GM12864 (cell line): ENCODE measurements around the gene KRTAP10-7.
"Not testable (repeated sequence)": the region's sequence is repeated elsewhere in the genome, so short reads cannot be mapped to it uniquely, and the experiment has no call there.

Source experiments
- DNase-seq: peaks from one replicate; pipeline ENCODE4 v3.0.0-alpha.2; 2011; ENCODE audit warnings: low read depth
- H3K4me3 ChIP-seq: 2 replicates; pipeline ENCODE4 v1.5.1; 2011; ENCODE audit warnings: mild to moderate bottlenecking, low read depth, low read length, control low read depth
- TF ChIP-seq, protein P1 (sequence below): IDR thresholded peaks from 2 replicates; pipeline ENCODE4 v1.5.1; 2011; ENCODE audit warnings: low read depth, mild to moderate bottlenecking, moderate library complexity, low read length, control low read depth, inconsistent platforms; ENCODE audit errors: missing control alignments

The KRTAP10-7 gene

DNA sequence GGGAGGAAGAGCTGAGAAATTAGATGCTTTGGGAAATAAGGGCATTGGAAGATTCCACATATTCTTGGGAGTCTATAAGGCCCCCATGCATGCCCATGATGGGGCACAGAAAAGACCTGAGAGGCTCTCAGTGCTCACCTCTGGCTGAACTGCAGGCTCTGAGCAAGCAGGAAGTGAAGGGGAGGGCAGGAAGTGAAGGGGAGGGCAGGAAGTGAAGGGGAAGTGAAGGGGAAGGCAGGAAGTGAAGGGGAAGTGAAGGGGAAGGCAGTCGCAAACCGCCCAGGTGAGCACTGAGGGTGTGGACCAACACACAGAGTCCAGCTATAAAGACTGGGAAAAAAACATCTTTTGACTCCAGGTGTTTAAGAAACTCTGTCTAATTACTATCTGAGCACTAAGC lies 30.0 kb downstream of the KRTAP10-7 start:
- TF ChIP-seq, protein P1, sequence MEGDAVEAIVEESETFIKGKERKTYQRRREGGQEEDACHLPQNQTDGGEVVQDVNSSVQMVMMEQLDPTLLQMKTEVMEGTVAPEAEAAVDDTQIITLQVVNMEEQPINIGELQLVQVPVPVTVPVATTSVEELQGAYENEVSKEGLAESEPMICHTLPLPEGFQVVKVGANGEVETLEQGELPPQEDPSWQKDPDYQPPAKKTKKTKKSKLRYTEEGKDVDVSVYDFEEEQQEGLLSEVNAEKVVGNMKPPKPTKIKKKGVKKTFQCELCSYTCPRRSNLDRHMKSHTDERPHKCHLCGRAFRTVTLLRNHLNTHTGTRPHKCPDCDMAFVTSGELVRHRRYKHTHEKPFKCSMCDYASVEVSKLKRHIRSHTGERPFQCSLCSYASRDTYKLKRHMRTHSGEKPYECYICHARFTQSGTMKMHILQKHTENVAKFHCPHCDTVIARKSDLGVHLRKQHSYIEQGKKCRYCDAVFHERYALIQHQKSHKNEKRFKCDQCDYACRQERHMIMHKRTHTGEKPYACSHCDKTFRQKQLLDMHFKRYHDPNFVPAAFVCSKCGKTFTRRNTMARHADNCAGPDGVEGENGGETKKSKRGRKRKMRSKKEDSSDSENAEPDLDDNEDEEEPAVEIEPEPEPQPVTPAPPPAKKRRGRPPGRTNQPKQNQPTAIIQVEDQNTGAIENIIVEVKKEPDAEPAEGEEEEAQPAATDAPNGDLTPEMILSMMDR, result no peak
- no peak overlapping the region for H3K4me3 ChIP-seq
- no peak for DNase-seq

DNA sequence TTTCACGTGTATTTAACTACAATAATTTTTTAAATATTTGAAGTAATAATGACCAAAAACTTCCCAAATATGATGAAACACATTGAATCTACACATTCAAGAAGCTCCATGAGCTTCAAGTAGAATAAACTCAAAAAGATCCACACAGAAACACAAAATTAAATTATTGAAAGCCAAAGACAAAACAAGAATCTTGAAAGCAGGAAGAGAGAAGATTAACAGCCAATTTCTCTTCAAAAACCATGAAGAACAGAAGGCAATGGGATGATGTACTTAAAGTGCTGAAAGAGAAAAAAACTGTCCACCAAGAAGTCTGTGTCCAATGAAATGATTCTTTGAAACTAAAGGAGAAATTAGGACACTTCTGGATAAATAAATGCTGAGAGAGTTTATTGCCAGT lies 31.7 kb downstream of the KRTAP10-7 start:
- DNase-seq, result no peak
- TF ChIP-seq, protein P1, result no peak
- no peak overlapping the region for H3K4me3 ChIP-seq

DNA sequence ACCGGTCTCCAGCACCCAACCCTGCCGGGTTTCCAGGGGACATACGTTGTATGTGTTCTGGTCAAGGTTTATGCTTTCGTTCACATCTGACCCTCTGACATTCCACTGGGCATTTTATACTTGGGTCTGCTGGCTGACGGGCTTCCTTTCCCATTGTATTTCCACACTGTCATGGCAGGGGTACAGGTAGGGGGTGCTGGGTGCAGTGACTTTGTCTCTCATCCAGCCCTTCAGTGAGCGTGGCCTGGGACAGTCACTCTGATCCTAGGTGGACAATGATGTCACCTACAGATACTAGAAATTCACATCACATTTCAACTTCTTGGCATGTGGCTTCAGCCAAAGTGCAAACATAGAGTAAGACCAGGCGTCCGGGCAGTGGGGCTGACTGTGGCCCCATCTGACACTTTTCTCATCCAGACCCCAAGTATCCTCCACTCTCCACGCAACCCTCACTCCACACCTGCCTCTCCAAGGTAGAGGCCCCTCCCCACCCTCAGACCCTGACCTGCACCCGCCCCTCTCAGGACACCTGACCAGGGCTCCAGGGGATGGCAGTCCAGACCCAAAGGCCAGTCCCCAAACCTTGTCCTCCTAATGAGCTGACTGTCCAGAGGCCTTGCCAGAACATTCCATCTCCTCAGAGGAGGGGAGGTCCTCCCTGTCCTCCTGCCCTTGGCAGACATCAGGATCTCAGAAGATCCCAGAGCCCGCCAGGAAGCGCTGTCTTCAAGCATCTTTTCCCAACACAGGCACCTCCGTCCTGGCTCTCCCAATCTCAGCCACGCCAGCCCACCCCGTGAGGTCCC lies 36.0 kb downstream of the KRTAP10-7 start:
- TF ChIP-seq, protein P1, result no peak
- no peak for DNase-seq
- H3K4me3 ChIP-seq, result no peak overlapping the region

DNA sequence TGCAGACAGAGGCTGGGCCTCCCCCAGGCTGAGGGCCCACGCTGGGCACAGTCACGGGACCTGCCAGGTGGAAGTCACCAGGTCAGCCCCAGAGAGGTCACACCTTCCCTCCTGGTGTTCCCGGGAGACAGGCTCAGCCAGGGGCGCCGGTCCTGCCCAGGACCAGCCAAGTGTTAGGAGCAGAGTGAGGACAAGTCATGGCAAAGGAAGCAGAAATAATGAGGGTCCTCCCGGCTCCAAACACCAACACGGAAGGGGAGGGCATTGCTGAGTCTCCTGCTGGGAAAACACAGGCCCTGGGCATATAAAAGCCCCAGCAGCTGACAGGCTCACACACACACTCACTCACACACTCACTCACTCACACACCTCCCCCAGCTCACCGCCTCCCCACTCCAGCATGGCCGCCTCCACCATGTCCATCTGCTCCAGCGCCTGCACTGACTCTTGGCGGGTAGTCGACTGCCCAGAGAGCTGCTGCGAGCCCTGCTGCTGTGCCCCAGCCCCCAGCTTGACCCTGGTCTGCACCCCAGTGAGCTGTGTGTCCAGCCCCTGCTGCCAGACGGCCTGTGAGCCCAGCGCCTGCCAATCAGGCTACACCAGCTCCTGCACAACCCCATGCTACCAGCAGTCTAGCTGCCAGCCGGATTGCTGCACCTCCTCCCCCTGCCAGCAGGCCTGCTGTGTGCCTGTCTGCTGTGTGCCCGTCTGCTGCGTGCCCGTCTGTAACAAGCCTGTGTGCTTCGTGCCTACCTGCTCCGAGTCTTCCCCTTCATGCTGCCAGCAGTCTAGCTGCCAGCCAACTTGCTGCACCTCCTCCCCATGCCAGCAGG lies 36.8 kb downstream of the KRTAP10-7 start, which contains the start of gene KRTAP10-10:
Gene KRTAP10-10, plus strand, starts transcription at position 339 of the 833 bp plus-strand sequence. Its CDS starts 62 bp downstream, at position 401.
- TF ChIP-seq, protein P1, result no peak
- H3K4me3 ChIP-seq, result no peak within 1 kb of the TSS
- no peak for DNase-seq

DNA sequence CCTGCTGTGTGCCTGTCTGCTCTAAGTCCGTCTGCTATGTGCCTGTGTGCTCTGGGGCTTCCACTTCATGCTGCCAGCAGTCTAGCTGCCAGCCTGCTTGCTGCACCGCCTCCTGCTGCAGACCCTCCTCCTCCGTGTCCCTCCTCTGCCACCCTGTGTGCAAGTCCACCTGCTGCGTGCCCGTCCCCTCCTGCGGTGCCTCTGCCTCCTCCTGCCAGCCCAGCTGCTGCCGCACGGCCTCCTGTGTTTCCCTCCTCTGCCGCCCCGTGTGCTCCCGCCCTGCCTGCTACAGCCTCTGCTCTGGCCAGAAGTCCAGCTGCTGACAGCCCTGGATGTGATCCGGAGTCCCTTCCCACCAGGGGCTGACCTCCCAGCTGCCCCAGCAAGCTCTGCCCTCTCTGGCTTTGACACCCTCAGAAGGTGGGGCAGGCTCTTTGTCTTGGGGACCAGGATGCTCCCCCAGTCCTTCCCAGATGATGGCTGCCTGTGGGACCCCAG lies 37.5 kb downstream of the KRTAP10-7 start:
- not testable (repeated sequence) for H3K4me3 ChIP-seq, DNase-seq

DNA sequence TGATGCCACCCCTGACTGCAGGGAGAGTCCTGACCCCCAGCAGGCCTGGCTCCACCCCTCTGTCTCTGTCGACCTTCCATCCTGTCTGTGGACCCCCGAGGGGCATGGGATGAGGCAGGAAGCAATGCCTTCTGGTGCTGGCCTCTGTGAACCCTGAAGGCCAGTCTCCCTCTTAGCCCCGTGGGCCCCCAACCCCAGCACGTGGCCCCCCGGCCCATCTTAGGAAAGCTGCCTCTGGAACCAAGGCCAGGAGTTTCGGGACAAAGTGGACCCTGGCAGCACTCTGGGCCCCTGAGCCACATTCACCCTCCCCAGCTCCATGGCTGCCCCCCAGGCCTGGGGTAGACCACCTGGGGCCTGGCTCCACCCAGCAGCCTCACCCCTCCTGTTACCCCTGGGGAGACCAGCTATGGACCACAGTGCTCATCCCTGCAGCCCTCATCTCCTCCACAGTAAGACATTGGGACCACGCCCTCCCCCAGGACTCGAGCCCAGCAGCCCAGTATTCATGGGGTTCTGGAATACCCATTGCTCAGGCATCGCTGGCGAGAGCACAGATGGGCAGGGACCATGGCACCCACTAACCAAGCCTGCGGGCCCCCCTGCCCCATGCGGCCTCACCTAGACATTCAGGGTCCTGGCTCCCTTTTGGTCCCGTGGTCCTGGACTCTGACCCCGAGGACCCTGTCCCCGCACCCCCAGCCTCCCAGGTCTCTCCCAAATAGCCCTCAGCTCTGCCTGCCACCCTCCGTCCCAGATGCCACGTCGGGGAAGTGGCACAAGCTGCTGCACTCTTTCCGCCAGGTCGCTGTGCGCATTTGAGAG lies 38.3 kb downstream of the KRTAP10-7 start:
- DNase-seq, H3K4me3 ChIP-seq: not testable (repeated sequence)

DNA sequence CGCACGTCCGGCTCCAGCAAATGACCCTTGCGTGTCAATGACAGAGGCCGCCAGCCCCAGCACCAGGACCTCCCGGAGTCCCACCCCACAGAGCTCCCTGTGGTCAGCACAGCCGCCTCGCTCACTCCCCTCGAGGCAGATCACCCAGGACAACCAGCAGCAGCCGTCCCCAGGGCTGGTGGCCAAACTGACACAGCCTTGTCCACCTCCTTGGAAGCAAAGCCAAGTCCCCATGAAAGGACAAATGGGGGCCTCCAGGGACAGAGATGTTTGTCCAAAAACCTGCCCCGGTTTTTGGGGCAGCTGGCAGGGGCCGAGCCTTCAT lies 38.9 kb downstream of the KRTAP10-7 start:
- TF ChIP-seq, protein P1, result no peak
- no peak for DNase-seq
- no peak overlapping the region for H3K4me3 ChIP-seq
